Chondrocyte (in vitro differentiated cells): ENCODE measurements around the gene GABRA4. TPM values are rescaled to one million over a fixed set of nuclear protein-coding genes. Genes with fewer than 3 reads are reported as not detected.

Experiments
- DNase-seq: peaks from one replicate; pipeline ENCODE4 v3.0.0; 2021; ENCODE audit warnings: mixed read lengths, low spot score
- H3K27ac Mint-ChIP-seq: one replicate; pipeline ENCODE4 v1.8.0; 2021; ENCODE audit warnings: mild to moderate bottlenecking, moderate library complexity, mixed read lengths; ENCODE audit not compliant: unreplicated experiment
- H3K27me3 Mint-ChIP-seq: 2 replicates; pipeline ENCODE4 v1.8.0; 2021; ENCODE audit warnings: low read depth, mixed read lengths
- H3K36me3 Mint-ChIP-seq: 2 replicates; pipeline ENCODE4 v1.8.0; 2021; ENCODE audit warnings: low read depth, mixed read lengths
- H3K4me1 Mint-ChIP-seq: 2 replicates; pipeline ENCODE4 v1.8.0; 2021; ENCODE audit warnings: low read depth, mild to moderate bottlenecking, mixed read lengths
- H3K4me3 Mint-ChIP-seq: one replicate; pipeline ENCODE4 v1.8.0; 2021; ENCODE audit warnings: mild to moderate bottlenecking, moderate library complexity, mixed read lengths; ENCODE audit not compliant: unreplicated experiment
- H3K9me3 Mint-ChIP-seq: 2 replicates; pipeline ENCODE4 v1.8.0; 2021; ENCODE audit warnings: low read depth, mixed read lengths
- total RNA-seq: library from RNA; stranded (reverse); gene quantifications from 3 replicates; pipeline ENCODE4 v1.2.1, GENCODE V29; 2021
- TF ChIP-seq, protein P1 (sequence below): fragments of 200-600 bp; sonication (generic); IDR thresholded peaks from 2 replicates; pipeline ENCODE4 v1.5.0; 2021; ENCODE audit warnings: antibody characterized with exemption, mild to moderate bottlenecking, moderate library complexity

The GABRA4 gene
- total RNA-seq, 1 donor from 2014 or later, result not detected

GRCh38 chr4:46968847-46969246 is 24.5 kb downstream of the GABRA4 start:
- Mint-ChIP-seq H3K27me3 (peaks cover 25% of the 10 kb centered on the region), H3K4me1 (no peaks in the 10 kb centered on the region)

GRCh38 chr4:46967631-46968030 is 25.8 kb downstream of the GABRA4 start:
- no peak for DNase-seq
- H3K4me3 Mint-ChIP-seq, result no peak overlapping the region
- H3K4me1 Mint-ChIP-seq, result no peaks in the 10 kb centered on the region
- no peaks in the 10 kb centered on the region for H3K36me3 Mint-ChIP-seq
- no peaks in the 10 kb centered on the region for H3K9me3 Mint-ChIP-seq
- TF ChIP-seq, protein P1, sequence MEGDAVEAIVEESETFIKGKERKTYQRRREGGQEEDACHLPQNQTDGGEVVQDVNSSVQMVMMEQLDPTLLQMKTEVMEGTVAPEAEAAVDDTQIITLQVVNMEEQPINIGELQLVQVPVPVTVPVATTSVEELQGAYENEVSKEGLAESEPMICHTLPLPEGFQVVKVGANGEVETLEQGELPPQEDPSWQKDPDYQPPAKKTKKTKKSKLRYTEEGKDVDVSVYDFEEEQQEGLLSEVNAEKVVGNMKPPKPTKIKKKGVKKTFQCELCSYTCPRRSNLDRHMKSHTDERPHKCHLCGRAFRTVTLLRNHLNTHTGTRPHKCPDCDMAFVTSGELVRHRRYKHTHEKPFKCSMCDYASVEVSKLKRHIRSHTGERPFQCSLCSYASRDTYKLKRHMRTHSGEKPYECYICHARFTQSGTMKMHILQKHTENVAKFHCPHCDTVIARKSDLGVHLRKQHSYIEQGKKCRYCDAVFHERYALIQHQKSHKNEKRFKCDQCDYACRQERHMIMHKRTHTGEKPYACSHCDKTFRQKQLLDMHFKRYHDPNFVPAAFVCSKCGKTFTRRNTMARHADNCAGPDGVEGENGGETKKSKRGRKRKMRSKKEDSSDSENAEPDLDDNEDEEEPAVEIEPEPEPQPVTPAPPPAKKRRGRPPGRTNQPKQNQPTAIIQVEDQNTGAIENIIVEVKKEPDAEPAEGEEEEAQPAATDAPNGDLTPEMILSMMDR, result no peak
- H3K27me3 Mint-ChIP-seq, result peaks cover 34% of the 10 kb centered on the region
- H3K27ac Mint-ChIP-seq, result no peak overlapping the region

More at GRCh38 chr4:46968847-46969246, 24.5 kb downstream of the GABRA4 start:
- Mint-ChIP-seq H3K9me3 (no peaks in the 10 kb centered on the region), H3K27ac (no peak overlapping the region), H3K36me3 (no peaks in the 10 kb centered on the region), H3K4me3 (no peak overlapping the region)
- TF ChIP-seq, protein P1, result no peak
- DNase-seq, result no peak

DNA sequence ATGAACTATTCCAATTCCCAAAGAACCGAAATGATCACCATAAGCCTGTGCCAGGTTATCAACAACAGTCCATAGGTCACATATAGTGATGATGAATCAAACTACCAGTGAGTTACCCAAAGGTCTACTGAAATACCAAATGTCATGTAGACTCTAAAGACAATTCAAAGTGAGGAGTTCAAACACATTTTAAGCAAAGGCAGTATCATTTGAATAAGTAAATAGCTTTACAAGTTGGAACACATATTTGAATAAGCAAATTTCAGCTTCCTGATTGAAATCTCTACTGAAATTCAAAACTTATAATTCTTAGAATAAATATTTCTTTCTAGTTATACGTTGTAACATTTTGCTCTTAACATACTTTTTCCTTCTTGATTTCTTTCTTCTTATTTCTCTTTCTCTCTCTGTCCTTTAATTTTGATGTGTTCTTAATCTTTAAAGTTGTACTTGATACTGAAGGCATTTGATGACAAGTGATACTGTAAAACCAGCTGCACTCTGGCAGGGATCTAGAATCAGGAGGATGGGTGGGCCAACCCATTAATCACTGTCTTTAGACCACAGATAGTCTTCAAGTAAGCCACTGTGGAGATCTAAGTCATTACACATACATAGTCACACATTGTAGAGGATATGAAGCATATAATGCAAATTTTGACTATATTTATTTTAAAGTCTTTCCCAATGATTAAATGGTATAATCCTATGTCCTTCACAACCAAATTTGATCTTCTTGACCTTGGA is 34.5 kb downstream of the GABRA4 start:
- H3K27ac Mint-ChIP-seq, result no peak overlapping the region
- no peaks in the 10 kb centered on the region for H3K36me3 Mint-ChIP-seq
- DNase-seq, result no peak
- H3K27me3 Mint-ChIP-seq, result peaks cover 41% of the 10 kb centered on the region
- H3K9me3 Mint-ChIP-seq, result peaks cover 3% of the 10 kb centered on the region
- TF ChIP-seq, protein P1, result no peak
- H3K4me3 Mint-ChIP-seq, result no peak overlapping the region
- no peaks in the 10 kb centered on the region for H3K4me1 Mint-ChIP-seq

- TF ChIP-seq, protein P1, result no peak
- H3K9me3 Mint-ChIP-seq, result no peaks in the 10 kb centered on the region
- H3K27ac Mint-ChIP-seq, result no peak overlapping the region
- no peak overlapping the region for H3K4me3 Mint-ChIP-seq
- DNase-seq, result no peak
- no peaks in the 10 kb centered on the region for H3K4me1 Mint-ChIP-seq
- H3K27me3 Mint-ChIP-seq, result peaks cover 26% of the 10 kb centered on the region
- no peaks in the 10 kb centered on the region for H3K36me3 Mint-ChIP-seq
Measured at GRCh38 chr4:46956451-46956850, 36.9 kb downstream of the GABRA4 start.

GRCh38 chr4:46955601-46956000 is 37.8 kb downstream of the GABRA4 start:
- TF ChIP-seq, protein P1, result no peak
- no peaks in the 10 kb centered on the region for H3K36me3 Mint-ChIP-seq
- H3K27me3 Mint-ChIP-seq, result peaks cover 23% of the 10 kb centered on the region
- H3K9me3 Mint-ChIP-seq, result no peaks in the 10 kb centered on the region
- no peak overlapping the region for H3K27ac Mint-ChIP-seq
- H3K4me1 Mint-ChIP-seq, result no peaks in the 10 kb centered on the region
- no peak overlapping the region for H3K4me3 Mint-ChIP-seq
- no peak for DNase-seq
